GM19438 (cell line): ENCODE measurements around the gene ZNF66.
A peak's percentile ranks its signal among the peaks of the same experiment; 100 is the strongest.
"Not testable (repeated sequence)": the region's sequence is repeated elsewhere in the genome, so short reads cannot be mapped to it uniquely, and the experiment has no call there.

ENCODE experiments used
- ATAC-seq: cut with Tn5 transposase; IDR thresholded peaks from one replicate; pipeline ENCODE4 v1.9.1; 2021; ENCODE audit warnings: low read depth; ENCODE audit not compliant: unreplicated experiment

The ZNF66 gene

GRCh38 chr19:20776083-20777076 lies at the start of gene ZNF66:
Gene ZNF66 (plus strand): TSS chr19:20776304. CDS start chr19:20776448, 144 bp downstream.
- ATAC-seq = peak; percentile 93

GRCh38 chr19:20750169-20750568 lies 25.9 kb upstream of the ZNF66 start:
- ATAC-seq = not testable (repeated sequence)

DNA sequence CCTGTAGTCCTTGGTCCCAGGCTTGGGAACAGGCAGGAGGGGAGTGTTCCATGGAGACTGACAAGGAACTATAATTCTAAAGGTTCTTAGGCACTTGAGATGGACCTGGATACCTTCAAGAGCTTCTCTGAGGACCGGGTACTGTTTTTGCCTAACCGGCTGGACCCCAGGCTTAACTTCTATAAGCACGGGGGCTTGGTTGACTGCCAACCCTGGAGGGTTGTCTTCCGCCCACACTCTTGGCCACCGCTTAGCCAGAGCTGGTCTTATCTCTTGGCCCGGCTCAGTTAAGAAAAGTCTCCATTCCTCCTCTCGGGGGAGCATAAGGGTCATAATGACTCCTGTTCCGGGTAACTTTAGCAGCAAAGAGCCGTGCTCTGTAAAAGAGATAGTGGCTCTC lies 23.8 kb upstream of the ZNF66 start:
- not testable (repeated sequence) for ATAC-seq

DNA sequence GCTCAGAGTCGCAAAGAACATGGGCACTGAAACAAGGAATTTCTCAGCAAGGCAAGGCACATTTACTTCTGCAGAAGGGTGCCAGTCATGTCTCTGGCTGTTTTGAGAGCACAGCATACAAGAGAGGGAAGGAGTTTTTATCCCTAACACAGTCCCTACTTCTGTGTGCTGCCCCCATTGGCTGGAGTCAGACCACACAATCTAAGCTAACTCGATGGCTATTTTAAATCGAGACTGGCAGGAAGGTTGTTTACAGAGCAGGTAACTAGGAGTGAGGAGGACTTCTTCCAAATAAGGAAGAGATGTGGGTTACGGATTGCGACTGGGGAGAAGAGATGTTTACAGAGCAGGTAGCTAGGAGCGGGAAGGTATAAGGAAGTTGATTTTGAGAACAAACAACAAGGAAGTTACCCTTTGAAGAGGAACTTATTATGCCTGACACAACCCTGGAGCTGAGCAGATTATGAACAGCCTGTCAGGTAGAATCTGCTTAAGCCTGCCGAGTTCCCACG lies 6.8 kb upstream of the ZNF66 start:
- ATAC-seq = not testable (repeated sequence)

DNA sequence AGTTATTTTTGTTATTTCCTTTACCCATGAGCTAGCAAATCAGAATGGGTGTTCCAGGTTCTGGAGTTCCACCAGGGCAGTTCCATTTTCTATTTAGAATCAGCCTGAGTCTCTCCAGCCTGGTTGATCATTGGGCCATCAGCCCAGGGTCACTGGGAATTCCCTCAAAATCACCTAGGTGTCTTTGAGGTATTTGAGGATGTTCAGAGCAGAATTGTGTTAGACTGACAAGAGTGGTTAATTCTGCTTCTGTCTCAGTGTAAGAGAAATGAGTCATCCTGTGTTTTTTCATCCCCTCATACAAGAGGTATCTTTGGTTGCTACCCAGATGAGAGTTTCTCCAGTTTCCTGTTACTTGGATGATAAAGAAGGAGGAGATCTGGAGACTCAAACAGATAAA lies 11.7 kb downstream of the ZNF66 start:
- ATAC-seq = no peak

GRCh38 chr19:20791806-20792205 lies 15.7 kb downstream of the ZNF66 start:
- ATAC-seq = no peak

- not testable (repeated sequence) for ATAC-seq
These were observed 30.5 kb downstream of the ZNF66 start for GRCh38 chr19:20806311-20807262.

DNA sequence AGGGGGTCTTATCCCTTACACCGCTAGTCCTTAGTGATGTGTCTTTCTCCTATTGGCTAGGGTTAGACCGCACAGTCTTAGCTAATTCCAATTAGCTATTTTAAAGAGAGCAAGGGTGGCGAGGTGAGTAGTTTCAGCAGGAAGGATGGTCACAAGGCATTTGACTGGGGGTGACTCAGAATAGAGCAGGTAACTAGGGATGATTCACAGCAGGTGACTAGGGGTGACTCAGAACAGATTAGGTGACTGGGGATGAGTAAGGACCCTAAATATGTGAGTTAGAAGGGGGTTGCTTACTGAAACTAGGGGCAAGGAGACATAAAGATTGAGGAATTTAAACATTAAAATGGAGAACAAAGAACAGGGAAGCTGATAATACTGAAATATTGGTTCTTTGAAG lies 64.3 kb downstream of the ZNF66 start:
- ATAC-seq = no peak
